NCI-H128 (cell line): ENCODE data around the gene GPRIN3.
"Not testable (repeated sequence)": the region's sequence is repeated elsewhere in the genome, so short reads cannot be mapped to it uniquely, and the experiment has no call there.

ENCODE experiments used
- DNase-seq: peaks from one replicate; lab custom pipeline; 2025; ENCODE audit not compliant: unreplicated experiment; lab: John Stamatoyannopoulos, UW

The GPRIN3 gene

DNA sequence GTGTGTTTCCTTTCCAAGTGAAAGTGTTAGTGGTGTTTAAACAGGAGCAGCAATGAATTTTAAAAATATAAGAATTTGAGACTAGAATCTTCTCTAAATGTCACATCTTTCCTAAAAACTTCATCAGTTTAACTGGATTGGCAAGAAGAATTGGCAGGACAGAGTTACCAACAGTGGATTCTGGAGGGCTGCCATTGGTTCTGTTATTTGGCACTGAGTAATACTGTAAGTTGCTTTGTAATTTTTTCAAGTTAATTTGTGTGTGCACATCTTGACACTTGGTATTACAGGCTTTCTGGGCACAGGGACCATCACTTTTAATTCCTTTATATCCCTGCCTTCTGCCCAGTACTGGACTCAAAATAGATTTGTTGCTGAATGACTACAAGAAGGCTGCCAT lies 4.5 kb upstream of the GPRIN3 start:
- no peak for DNase-seq

DNA sequence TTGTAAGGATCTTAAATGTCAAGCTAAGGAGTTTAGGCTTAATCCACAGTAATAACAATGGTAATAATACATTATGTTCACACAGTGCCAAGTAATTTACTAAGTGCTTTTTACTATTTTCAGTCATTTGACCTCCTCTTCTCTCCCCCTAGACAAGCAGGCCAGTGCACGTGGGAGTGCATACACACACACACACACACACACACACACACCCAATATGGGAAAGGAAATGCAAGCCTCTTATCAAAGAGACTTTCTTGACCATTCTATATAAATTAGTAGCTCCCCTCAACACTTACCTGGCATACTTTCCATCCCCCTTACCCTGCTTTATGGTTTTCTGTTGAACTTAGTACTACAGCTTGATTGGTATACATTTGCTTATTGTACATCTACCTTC lies 3.8 kb upstream of the GPRIN3 start:
- DNase-seq = no peak

DNA sequence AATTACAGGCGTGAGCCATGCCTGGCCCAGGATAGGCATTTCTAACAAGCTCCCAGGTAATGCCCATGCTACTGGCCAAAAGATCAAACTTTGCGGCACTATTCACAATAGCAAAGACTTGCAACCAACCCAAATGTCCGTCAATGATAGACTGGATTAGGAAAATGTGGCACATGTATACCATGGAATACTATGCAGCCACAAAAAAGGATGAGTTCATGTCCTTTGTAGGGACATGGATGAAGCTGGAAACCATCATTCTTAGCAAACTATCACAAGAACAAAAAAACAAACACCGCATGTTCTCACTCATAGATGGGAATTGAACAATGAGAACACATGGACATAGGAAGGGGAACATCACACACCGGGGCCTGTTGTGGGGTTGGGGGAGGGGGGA lies 1.6 kb upstream of the GPRIN3 start:
- DNase-seq = not testable (repeated sequence)

DNA sequence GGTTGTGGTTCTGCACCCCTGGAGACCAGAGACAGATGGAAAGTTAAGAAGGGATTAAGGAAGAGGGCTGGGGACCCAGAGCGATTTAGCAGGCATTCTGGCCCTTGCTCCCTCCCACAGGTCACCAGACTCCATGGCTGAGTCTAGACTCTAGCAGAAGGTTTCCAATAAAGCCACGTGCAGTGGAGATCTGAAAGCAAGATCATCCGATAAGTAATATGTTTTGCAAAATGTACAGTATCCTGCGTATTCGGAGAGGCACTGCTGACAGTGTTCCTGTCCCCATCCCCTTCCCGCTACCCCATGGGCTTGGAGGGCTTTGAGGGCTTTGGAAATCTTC lies 531 bp upstream of the GPRIN3 start:
- DNase-seq = no peak

DNA sequence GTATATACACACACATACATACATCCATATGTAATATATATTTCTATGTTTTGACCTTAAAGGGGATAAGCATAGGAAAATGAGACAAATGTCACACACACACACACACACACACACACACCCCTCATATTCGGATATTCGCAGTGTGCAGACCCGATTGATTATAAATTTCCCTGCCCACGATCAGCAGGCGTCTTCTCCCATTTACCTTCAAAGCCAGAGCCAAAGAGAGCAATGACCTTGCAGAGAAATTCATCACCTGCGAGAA lies 488 bp downstream of the GPRIN3 start:
- DNase-seq = no peak

DNA sequence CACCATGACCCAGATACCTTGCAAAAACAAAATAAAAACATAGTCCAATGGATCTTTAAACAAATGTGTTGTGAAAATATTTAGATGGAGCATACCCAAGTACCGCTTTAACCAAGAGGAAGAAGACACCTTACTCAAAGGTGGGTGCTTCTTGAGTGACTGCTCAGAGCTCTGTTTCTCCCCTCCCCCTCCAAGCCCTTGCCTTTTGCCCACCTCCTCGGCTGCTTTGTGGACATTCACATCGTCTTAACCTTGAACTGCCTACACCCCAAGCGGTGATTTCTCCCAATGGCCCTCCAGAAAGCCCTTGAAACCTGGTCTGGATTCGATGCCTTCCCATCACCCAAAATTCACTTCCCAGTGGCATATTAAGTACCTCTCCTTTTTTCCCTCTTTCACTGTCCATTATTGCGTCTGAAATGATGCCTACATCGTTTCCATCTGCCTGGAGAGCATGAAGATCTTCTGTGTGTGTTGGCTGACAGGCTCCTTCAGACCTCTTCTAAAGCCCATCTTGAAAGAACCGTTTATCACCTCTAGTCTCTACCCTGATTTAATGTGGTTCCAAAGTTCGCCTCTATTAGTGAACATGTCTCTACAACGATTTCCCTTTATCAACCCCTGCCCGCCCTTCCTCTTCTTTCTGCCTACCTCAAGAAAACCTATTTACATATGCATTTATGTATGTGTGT lies 968 bp downstream of the GPRIN3 start:
- DNase-seq = no peak

DNA sequence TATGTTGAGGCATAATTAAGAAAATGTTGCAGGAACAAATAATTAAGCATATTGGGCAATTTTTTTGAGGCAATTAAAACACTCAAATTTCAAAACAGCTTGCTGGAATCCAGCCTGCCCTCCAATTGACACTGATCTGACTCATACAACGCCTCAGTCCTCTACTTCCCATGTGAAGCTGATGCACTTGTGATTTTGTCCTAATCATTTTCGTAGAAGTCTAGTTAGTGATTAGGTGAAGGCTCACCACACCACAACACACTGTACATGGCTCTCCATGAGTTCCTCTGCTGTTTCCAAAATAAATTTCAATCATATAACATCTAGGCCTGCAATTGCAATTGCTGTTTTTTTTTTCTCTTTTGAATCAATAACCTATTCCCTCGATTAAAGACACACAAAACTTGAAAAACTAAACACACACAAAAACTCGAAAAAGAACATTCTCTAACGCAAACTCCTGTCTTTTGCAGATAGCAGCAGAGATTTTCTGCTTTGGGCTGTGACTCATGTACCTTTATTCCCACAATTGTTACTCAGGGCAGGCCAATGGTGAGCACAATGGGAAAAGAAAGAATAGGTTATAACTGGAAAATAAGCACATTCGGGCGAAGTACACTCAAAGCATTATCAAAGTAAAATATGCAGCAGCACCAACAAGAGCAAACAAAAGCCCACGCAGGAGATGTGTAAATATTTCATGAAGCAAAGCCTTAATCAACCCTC lies 1.7 kb downstream of the GPRIN3 start:
- no peak for DNase-seq

DNA sequence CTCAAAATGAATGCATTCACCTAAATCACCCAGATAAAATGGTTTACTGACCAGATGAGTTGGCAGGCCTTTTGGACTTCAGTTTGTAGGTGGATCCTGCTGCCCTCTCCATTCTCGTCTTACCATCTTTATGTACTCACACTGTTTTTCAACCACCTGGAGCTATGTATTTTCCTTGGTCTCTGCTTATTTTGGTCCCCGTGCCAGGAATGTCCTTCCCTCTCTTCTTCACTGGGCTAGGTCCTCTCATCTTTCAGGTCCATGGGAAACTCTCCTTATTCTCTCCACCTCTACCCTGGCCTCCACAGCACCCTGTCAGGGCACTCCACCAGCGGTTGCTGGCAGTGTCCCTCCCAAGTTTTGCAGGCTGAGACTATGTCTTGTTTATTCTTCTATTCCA lies 2.6 kb downstream of the GPRIN3 start:
- DNase-seq = no peak

DNA sequence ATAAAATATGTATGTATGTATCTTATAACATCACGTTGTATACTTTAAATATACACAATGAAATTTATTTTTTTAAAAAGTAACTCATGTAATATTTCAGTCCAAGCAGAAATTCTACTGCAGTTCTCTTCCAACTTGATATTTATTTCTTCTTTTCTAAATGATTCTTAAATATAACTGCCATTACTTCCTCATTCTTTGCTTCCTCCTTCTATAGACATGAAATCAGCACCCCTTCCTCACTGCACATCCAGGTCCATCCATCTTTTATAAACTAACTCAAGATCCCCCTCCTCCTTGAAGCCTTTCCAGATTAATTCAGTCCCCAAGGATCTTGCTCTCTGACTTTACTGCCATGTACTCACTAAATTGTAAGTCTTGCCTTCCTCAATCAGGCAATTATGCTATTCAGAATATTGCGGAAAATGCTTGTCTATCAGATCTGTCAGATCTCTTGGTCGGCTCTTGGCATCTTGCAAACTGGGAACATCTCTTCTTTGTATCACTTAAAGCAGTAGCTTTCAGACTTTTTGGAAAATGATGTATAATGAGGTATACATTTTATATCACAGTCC lies 3.7 kb downstream of the GPRIN3 start:
- DNase-seq = no peak

DNA sequence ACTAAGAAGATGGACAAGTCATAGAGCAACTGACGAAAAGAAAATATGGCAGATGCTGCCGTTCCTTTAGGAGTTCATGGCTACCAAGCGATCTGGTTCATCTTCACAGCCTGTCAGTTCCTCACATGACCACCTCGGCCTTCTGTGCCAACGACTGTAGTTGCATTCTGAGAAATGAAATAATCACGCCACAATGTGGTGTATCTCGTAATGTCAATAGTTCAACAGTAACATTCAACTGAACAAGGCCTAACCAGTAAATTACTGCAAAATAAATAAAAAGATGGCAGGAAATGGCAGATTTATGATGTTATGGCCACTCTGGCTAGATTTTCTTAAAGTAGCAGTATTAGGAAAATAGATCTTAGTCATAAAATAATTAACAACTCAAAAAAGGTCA lies 4.4 kb downstream of the GPRIN3 start:
- no peak for DNase-seq

DNA sequence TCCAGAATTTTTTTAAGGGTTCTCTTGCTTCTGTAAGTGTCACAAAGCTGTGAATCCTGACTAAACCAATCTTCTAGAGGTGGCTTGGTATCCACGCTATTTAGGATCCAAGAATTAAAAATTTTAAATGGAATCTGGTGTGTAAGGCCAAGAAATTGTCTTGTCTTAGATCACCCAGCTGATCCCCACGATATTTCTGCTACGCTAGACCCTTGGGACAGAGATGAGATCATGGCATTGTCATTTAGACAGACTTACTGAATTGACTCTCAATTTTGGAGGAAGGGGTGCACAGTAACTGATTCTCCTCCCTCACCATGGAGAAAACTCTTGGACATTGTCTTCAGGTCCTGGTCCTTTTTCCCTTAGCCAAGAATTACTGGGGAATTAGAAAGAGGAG lies 5.7 kb downstream of the GPRIN3 start:
- no peak for DNase-seq

DNA sequence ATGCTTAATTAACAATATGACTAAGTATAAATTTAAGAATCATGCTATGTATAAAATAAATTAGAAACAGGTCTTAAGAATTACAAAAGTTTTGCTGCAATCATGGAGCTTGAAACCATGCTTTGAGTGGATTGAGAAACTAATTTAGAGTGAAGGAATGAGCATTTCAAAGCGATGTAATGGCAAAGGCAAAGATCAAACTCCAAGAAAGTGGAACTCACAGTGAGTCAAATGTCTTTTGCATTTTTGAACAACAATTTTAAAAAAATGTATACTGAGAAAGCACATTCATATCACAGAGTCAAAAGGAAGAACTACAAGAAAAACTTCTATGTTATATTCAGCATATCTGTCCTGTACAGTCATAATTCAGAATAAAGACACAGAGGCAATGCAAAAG lies 6.6 kb downstream of the GPRIN3 start:
- no peak for DNase-seq

DNA sequence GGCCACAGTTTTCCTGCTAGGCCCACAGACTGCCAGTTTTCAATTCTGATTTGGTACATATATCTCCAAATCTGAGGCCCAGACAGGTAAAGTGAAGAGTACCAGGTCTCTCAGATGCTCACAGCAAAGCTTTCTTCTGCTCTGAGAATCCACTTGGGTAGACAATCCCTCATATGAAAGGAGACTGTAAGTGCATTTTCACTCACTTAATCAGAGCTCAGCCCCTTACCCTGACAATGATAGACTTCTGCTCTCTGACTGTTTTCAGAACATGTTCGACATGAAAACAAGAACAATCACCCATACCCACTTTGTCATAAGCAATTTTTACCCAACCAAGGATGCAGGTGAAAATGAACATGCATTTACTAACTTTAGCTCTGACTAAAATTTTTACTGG lies 7.1 kb downstream of the GPRIN3 start:
- DNase-seq = no peak

DNA sequence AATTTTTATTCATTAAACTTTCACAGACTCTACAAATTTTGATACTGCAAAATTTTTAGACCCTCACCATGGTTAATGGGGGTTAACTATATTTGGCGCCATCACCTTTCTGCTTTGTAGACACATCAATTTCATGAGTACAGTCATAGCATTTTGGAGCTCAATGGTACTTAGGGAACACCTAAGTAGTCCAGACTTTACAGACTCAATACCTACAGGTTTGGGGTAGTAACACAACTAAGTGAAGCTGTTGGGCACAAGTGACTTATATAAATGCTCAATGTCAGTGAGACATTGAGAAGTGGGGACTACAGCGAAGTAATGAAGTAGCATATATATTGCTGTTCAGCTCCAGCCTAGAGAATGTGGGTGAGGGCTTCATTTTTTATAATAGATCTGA lies 7.5 kb downstream of the GPRIN3 start:
- no peak for DNase-seq

DNA sequence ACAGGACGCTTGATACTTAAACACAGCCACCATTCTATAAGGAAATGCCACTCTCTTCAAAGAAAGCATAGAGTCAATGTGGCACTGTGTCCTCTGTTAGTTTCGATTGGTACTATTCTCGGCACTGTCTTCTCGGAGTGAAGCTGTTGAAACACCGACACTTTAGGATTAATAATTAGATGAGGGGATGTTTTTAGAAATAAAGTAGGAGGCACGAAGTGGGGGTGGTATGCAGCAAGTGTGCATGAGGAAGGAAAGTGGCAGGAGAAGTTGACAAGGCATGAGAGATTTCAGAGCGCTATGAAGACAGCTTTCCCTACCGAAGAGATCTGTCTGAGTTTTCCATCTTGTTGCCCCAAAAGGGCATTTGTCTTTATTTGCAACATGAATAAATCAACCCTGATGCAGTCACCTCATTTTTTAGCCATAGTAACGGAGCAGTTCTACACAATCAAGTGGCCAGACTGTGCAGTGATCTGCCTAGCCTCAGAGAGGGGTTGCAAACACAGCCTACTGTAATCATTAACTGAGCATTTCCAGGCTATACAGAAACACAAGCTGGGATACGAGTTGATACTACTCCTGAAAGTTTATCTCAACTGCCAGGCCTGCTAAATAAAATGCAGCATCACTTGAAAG lies 8.3 kb downstream of the GPRIN3 start:
- no peak for DNase-seq

DNA sequence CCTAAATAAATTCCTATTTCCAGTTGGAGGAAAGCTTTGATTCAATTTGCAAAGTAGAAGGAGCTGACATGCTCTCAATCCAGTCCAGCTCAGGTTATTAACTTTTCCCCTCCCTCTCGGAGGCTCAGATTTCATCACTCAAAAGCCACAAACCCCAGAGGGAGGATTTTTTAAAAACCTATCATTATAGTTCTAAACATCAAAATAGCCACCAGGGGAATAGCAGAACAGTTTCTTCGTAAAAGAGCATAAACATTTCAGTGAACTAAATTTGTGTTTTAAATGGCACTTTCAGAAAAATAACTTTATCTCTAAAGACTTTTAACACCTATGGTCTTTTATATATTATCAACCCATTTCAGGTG lies 8.8 kb downstream of the GPRIN3 start:
- DNase-seq = peak; percentile 8

DNA sequence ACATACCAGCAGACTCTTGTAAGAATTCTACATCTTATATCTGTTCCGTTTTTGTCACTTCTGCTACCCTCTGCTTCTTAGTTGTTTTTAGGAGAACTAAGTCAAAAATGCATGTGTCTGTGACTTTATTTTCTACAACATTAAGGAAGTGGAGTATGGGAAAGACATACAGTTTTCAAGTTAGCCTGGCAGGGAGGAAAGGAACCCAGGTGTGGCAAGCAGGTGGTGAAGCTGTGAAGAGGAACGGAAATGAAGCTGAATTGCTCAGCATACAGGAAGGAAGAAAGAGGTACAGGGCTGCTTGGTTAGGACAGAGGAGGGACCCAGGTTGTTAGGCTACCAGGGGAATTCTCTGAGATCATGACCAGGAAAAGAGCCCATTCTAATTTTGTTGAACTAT lies 9.4 kb downstream of the GPRIN3 start:
- no peak for DNase-seq

DNA sequence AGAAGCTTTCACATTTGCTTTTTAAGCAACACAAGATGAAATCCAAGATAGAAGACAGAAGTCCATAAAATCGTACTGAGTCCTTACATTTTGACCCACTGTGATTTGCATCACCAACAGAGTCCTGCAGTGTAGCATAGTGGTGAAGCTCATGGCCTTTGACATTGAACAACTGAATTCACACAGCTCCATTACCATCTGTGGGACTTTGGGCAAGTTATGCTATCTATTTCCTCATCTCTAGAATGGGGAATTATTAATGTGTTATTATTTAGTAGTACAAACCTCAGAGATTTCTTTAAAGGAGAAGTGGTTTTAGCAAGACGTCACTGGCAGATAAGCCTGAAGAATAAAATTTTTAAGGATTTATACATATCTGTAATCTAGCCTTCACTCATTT lies 10.7 kb downstream of the GPRIN3 start:
- DNase-seq = no peak

DNA sequence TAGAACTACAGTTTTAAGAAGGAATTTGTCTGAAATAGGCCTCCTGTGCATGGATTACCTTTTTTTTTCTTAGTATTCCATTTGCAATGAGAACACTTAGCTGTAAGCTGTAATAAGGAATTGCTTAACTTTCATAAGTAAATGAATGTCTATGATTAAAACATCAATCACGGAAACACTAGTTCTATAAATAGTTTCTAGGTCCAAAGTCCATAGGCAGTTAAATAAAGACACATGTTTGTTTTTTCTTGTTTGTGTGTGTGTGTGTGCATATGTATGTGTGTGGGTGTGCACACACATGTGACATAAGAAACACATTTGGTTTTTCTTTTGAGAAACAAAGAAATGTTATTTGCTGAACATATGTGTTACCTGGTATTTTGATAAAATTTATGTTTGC lies 11.2 kb downstream of the GPRIN3 start:
- DNase-seq = no peak

DNA sequence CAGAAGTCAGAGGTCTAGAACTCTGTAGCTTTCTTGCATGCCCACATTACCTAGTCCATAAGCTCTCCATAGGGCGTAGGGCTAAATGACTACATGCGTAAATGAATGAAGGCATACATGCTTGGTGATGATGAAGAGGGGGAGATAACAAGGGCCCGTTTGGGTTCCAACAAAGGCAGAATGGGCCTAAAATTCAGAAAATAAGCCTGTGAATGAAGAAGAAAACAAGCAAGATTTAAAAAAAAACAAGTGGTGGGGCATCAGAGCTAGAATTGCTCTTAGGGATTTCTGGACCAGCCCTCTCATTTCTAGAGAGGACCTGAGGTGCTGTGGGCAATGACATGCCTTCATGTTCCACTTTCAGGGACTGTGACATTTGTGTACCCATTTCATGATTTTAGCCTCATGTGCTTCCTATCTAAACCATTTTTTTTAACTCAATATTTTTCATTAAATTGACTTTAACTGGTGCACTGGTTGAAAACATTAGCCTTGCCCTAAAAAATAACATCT lies 12.1 kb downstream of the GPRIN3 start:
- DNase-seq = no peak

DNA sequence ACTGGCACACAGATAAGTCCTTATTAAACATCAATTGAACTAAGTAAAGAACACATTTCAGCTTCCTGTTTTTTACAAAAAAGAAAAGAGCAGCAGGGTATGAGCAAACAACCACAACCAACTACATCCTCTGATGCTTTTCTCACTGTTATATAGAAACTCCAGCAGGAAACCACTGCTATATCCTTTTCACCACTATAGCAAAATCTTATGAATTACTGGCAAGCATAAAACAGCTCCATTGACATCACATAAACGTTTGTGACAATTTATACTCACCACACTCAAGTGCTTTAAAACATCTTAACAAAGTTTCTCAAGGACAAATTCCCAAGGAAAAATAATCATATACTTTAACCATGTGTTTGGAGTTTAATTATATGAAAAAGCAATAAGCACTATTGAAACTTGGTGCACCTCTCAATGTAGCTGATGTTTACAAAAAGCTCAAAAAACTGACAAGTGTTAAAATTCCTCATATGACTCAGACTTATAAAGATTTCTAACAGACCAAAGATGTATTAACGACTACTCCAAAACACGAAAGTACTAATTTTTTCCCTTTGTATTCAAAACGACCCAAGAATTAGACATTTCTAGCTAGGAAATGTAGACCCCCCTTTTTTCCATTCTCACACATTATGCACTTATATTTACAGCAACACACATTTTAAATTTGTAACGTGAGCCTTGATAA lies 12.9 kb downstream of the GPRIN3 start:
- DNase-seq = no peak

DNA sequence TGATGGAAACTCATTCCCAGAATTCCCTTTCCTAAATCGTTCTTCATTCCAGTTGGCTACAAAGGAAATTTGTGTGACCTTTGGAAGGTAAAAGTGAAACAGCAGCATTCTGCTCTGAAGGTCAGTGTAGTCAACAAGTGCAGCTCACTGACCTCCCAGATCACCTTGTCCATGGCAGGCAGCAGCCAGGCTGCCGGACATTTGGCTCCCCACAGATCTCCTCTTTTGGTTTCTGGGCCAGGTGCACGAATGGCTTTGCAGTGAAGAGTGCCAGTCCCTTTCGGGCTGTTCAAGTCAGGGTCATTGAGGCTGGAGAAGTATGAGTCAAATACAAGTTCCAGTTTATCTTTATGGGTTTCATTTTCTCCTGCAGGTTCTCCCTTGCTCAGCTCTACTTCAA lies 14.3 kb downstream of the GPRIN3 start:
- DNase-seq = no peak
